GM19463 (cell line): ENCODE results near the gene TCF23.
"Not testable (repeated sequence)": the region's sequence is repeated elsewhere in the genome, so short reads cannot be mapped to it uniquely, and the experiment has no call there.

ENCODE experiments used
- ATAC-seq: cut with Tn5 transposase; IDR thresholded peaks from one replicate; pipeline ENCODE4 v1.9.1; 2021; ENCODE audit warnings: mild to moderate bottlenecking, moderate library complexity; ENCODE audit not compliant: unreplicated experiment

The TCF23 gene

DNA sequence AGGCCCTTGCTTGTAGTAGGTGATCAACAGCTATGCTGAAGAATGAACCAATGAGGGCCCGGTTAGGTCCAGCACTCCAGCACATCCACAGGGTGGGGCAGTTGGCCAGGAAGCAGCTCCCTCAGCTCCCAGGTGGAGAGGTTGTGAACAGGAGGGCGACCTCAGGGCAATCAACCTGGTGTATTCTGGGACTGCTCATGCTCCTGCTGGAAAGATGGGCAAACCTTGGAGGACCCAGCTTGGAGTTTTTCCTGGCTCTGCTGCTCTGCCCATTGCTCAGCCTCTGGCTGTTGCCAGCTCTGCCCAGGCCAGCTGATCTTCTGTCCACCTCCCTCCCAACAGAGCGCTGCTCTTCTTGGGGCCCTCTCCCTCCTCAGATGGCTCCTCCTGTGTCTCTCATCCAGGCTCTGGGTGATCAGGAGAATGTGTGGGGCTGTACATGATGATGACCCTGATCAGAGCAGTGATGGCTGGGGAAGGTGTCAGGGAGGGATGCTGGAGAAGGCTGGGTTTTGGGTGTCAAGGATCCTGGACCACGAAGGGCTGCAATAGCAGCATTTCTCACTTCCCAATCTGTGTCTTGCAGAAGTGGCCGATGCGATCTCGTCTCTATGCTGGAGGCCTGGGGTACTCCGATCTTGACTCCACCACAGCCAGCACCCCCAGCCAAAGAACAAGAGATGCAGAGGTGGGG is 3.4 kb downstream of the TCF23 start:
- no peak for ATAC-seq

- no peak for ATAC-seq
Observed at GRCh38 chr2:27152796-27153464, 4.1 kb downstream of the TCF23 start.

DNA sequence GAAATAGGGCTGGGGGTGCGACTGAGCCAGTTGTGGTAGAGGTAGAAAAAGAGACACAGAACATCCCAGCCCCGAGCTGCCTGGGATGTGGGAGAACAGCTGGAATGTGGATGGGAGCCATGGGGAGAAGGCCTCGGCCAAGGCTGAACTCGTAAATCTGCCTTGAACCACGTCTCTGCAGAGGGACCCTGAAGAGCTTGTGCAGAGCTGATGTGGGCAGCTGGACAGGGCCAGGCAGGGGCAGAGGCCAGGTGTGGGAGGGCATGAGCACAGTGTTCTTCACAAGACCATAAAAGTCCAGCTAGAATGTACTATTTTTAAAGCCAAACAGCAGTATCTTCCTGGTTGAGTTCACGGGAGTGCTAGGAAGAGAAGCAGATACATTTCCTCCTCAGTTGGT is 5.7 kb downstream of the TCF23 start:
- ATAC-seq, result no peak

- ATAC-seq, result no peak
Observed at GRCh38 chr2:27155069-27155520, 6.3 kb downstream of the TCF23 start.

GRCh38 chr2:27158468-27158867 is 9.7 kb downstream of the TCF23 start:
- no peak for ATAC-seq

GRCh38 chr2:27159271-27159670 is 10.5 kb downstream of the TCF23 start:
- ATAC-seq, result no peak

- no peak for ATAC-seq
Observed at GRCh38 chr2:27160191-27160590, 11.4 kb downstream of the TCF23 start.

DNA sequence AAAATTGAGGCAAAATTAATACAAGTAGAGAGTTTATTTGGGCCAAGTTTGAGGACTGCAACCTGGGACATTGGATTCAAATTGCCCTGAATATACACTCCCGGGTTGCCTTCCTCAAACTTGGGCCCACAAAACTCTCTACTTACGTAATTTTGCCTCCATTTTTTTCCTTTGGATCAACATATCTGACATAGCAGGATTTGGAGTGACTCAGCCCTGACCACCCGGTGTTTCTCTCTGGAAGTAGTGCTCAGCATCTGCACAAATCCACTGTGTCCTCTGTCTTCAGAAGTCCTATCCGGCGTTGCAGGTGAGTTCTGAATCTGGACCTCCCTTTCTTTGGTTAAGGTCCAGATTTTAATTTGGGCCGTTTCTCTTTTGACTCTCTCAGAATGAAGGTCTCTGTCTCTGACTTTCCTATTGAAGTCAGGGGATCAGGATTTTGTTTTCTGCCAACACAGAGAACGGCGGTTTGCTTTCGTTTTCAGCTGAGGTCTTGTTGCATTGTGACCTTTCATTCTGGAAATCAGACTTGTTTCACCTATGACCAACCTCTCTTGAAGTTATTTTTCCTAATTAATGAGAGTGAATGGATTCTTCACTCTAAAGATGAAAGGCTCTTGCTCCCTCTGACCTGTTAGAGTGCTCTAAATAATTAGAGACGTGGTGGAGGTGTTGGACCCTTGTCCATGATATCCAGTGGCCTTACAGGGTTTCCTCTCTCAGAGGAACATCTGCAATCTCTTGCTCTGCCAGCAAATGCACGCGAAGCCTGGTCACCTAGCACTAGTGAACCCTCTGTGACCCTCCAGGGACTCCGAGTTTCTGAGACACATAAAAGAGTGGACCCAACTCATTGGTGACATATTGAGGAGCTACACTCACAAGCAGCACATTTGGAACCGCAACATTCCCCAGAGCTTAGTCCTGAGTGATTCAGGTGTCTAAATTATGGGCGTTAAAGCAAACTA is 13.6 kb downstream of the TCF23 start:
- no peak for ATAC-seq

GRCh38 chr2:27164960-27165763 is 16.4 kb downstream of the TCF23 start:
- no peak for ATAC-seq

- no peak for ATAC-seq
Observed at GRCh38 chr2:27170581-27171337, 22.0 kb downstream of the TCF23 start.

DNA sequence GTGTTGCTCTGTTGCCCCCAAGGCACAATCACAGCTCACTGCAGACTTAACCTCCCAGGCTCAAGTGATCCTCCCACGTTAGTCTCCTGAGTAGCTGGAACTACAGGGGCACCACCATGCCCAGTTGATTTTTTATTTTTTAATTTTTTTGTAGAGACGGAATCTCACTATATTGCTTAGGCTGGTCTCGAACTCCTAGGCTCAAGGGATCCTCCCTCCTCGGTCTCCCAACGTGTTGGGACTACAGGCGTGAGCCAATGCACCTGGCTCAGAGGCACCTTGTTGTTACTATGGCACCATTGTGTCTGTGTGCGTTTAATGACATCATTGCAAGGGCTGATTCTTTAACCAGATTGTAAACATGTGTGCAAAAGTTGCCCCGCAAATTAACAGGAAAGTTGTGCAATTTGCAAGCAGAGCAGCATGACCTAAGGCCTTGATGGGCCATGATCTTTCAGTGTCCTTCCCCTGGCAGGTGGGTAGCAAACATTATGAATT is 22.6 kb downstream of the TCF23 start:
- ATAC-seq, result no peak

DNA sequence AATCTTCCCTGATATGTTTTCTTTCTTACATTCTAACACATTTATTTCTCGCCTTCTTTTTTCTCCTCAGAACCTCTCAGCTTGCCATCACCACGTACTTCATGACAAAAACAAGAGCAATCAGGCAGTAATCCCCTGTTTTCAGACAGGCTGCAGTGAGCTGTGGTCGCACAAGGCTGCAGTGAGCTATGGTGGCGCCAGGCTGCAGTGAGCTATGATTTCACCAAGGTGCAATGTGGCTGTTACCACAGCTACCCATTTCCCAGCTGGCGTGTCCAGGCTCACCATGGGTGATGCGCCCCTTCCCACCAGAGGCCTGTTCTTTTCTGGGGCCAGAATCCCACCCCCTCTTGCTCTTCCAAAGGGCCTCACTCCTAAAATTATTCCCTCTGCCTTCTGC is 25.8 kb downstream of the TCF23 start:
- ATAC-seq, result no peak

DNA sequence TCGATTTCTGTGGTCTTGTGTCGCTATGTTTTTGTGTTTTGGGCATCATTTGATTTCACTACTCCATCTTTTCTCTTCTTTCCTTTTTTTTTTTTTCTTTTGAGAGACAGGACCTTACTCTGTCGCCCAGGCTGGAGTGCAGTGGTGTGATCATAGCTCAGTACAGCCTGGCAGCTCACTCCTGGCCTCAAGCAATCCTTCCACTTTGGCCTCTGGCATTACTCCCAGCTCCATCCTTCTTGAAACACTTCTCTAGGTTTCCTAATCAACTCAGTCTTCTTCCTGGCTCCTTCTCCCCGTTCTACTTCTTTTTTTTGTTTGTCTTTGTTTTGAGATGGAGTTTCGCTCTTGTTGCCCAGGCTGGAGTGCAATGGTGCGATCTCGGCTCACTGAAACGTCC is 26.5 kb downstream of the TCF23 start:
- ATAC-seq, result no peak

- not testable (repeated sequence) for ATAC-seq
Observed at GRCh38 chr2:27175781-27176180, 27.0 kb downstream of the TCF23 start.

DNA sequence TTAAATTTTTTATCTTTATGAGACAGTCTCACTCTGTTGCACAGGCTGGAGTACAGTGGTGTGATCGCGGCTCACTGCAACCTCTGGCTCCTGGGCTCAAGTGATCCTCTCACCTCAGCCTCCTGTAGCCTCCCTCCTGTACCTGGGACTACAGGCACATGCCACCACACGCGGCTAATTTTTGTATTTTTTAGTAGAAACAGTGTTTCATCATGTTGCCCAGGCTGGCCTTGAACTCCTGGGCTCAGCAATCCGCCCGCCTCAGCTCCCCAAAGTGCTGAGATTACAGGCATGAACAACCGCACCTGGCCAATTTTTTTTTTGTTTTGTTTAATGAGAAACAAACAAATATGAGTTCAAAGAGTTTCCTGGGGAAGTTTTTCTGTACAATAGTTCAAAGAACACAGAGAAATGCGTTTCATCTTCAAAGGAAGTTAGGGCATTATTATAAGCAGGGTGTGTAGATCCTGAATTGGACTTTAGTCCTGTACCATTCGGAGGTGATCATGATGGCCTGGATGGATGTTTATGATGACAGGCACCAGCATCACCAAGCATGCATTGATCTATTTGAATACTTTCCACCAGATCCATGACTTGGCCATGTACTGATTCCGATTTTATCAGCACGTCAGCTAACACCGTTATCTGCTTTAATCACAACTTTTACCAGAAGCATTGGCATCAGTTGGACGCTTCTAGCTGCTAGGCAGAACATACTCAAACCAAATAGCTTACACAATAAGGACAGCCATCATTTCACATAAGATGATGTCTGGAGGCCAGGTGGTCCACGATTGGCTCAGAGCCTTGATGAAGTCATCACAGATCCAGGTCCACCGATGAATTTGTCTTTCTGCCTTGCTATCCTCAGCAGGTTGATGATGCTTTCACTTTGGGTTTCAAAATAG is 28.9 kb downstream of the TCF23 start:
- no peak for ATAC-seq

DNA sequence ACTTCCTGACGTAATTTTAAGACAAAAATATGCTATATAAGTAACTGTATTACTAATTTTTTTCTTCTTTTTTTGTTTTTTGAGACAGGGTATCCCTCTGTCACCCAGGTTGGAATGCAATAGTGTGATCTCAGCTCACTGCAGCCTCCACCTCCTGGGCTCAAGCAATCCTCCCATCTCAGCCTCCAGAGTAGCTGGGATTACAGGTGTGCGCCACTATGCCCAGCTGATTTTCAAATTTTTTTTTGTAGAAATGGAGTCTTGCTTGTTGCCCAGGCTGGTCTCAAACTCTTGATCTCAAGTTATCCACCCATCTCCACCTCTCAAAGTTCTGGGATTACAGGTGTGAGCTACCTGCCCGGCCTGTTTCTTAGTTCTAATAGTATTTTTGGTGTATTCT is 29.7 kb downstream of the TCF23 start:
- no peak for ATAC-seq

DNA sequence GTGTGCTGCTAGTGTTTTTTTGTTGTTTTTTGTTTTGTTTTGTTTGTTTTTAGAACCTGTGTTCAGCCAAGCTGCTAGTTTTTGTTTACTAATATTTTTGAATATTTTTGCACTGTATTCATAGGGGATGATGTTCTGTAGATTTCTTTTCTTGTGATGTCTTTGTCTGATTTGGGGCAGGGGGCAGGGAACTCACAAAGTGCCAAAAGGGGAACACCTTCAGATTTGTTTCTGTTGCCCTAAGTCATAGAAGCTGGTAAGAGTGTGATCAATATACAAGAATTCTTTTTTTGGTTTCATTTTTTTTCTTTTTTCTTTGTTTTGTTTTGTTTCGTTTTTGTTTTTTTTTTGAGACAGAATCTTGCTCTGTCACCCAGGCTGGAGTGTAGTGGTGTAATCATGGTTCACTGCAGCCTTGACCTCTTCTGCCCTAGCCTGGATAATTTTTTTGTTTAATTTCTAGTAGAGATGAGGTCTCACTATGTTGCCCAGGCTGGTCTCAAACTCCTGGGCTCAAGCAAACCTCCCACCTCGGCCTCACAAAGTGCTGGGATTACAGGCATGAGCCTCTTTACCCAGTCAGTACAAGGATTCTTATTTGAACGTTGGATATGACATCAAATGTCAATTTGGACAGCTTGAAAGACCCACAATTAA is 30.7 kb downstream of the TCF23 start:
- ATAC-seq, result no peak

DNA sequence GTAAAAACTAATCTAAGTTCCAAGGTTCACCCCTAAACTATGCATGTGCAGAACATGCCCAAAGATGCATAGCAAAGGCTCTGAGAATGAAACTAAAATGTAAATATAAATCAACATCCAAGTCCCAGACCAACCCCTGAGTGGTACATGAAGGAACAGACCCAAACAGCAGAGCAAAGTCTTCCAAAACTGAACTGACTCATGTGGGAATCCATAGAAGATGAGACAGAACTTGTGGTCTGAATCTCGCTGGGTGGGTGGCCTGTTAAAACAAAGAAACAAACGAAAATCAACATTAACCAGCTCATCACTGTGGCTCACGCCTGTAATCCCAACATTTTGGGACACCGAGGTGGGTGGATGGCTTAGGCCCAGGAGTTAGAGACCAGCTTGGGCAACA is 33.5 kb downstream of the TCF23 start:
- no peak for ATAC-seq
